ENCODE data around the gene HAS3. TPM values are rescaled to one million over a fixed set of nuclear protein-coding genes. Genes with fewer than 3 reads are reported as not detected.

HAS3 gene
- polyA plus RNA-seq, 3 donors, result 2.9 to 4.1 (median 3.1) TPM

Other genes with a start within 250 kb of the HAS3 start
- gene CHTF8, start 26.9 kb downstream of the HAS3 start, polyA plus RNA-seq (ENCODE audit: insufficient read length in 3 of 3), result 100 to 1,000 TPM; 143 to 177 (median 160) TPM
- gene UTP4, start 27.0 kb downstream of the HAS3 start, polyA plus RNA-seq (ENCODE audit: insufficient read length in 3 of 3), result 10 to 100 TPM; 57.3 to 69.2 (median 59.6) TPM
- gene SNTB2, start 81.5 kb downstream of the HAS3 start, polyA plus RNA-seq (ENCODE audit: insufficient read length in 3 of 3), result 10 to 100 TPM; 11.5 to 13.2 (median 12.9) TPM
- 10 to 100 TPM; 43.1 to 52.5 (median 47.6) TPM for gene VPS4A, start 205.7 kb downstream of the HAS3 start, polyA plus RNA-seq (ENCODE audit: insufficient read length in 3 of 3)
- gene PDF, start 224.9 kb downstream of the HAS3 start, polyA plus RNA-seq (ENCODE audit: insufficient read length in 3 of 3), result 1 to 10 TPM; 3.6 to 7.6 (median 5.6) TPM
- gene COG8, start 233.9 kb downstream of the HAS3 start, polyA plus RNA-seq (ENCODE audit: insufficient read length in 3 of 3), result 10 to 100 TPM; 31.8 to 35.8 (median 32.8) TPM
- gene NIP7, start 234.1 kb downstream of the HAS3 start, polyA plus RNA-seq (ENCODE audit: insufficient read length in 3 of 3), result 10 to 100 TPM; 29.5 to 39.7 (median 33.1) TPM
- gene TMED6, start 246.1 kb downstream of the HAS3 start, polyA plus RNA-seq (ENCODE audit: insufficient read length in 3 of 3), result 1 to 10 TPM; 2.7 to 3.9 (median 3.0) TPM

Measured in renal cortex interstitium (tissue), 3 donors.